Measurements from ENCODE around the gene FRMD4A. TPM values are rescaled to one million over a fixed set of nuclear protein-coding genes. Genes with fewer than 3 reads are reported as not detected.

FRMD4A gene
- total RNA-seq, 4 donors from 2014 or later = 27.5 to 40.4 (median 33.0) TPM

GRCh38 chr10:14134275-14134674 lies 196.4 kb downstream of the FRMD4A start:
- no peak overlapping the region for H3K4me3 ChIP-seq (ENCODE audit: low read depth, poor library complexity, severe bottlenecking)
- DNase-seq (ENCODE audit: low spot score in 2 of 2) = no peak
- WGBS, 2 donors = 86% methylated on average over 1 of the region's 1 CpG
- intact Hi-C loops (cut with DNase I; ENCODE audit: low total_unique reads) = no loop called here
- TF ChIP-seq POLR2A (IDR thresholded peaks at IDR 0.05) (no peak), CTCF (IDR thresholded peaks at IDR 0.05) (no peak)

- 85 to 91% methylated on average over 14 of the region's 14 CpGs for WGBS, 2 donors
- H3K4me3 ChIP-seq (ENCODE audit: low read depth, poor library complexity, severe bottlenecking) = no peak overlapping the region
- intact Hi-C loops (cut with DNase I; ENCODE audit: low total_unique reads) = no loop called here
- no peak for DNase-seq (ENCODE audit: low spot score in 2 of 2)
- no peak for TF ChIP-seq POLR2A (IDR thresholded peaks at IDR 0.05)
- TF ChIP-seq CTCF (IDR thresholded peaks at IDR 0.05) = no peak
Measured at GRCh38 chr10:14131261-14131960, 199.3 kb downstream of the FRMD4A start.

- no peak overlapping the region for H3K4me3 ChIP-seq (ENCODE audit: low read depth, poor library complexity, severe bottlenecking)
- intact Hi-C loops (cut with DNase I; ENCODE audit: low total_unique reads) = no loop called here
- peak in 1 of 2 donors; percentile 54 for DNase-seq (ENCODE audit: low spot score in 2 of 2)
- TF ChIP-seq POLR2A (IDR thresholded peaks at IDR 0.05) (no peak), CTCF (IDR thresholded peaks at IDR 0.05) (no peak)
- WGBS, 2 donors = 88 to 89% methylated on average over 4 of the region's 4 CpGs
Measured at GRCh38 chr10:14129770-14130169, 201.0 kb downstream of the FRMD4A start.

GRCh38 chr10:14128519-14128918 lies 202.2 kb downstream of the FRMD4A start:
- peak in 1 of 2 donors; percentile 3 for DNase-seq (ENCODE audit: low spot score in 2 of 2)
- 77 to 87% methylated on average over 8 of the region's 8 CpGs for WGBS, 2 donors
- no peak for TF ChIP-seq POLR2A (IDR thresholded peaks at IDR 0.05)
- TF ChIP-seq CTCF (IDR thresholded peaks at IDR 0.05) = no peak
- no peak overlapping the region for H3K4me3 ChIP-seq (ENCODE audit: low read depth, poor library complexity, severe bottlenecking)
- intact Hi-C loops (cut with DNase I; ENCODE audit: low total_unique reads) = no loop called here

GRCh38 chr10:14126697-14127440 lies 203.9 kb downstream of the FRMD4A start:
- H3K4me3 ChIP-seq (ENCODE audit: low read depth, poor library complexity, severe bottlenecking) = no peak overlapping the region
- intact Hi-C loops (cut with DNase I; ENCODE audit: low total_unique reads) = no loop called here
- TF ChIP-seq POLR2A (IDR thresholded peaks at IDR 0.05) (no peak), CTCF (IDR thresholded peaks at IDR 0.05) (no peak)
- DNase-seq (ENCODE audit: low spot score in 2 of 2) = no peak
- 73% methylated on average over 6 of the region's 6 CpGs for WGBS, 2 donors
